ENCODE measurements around the gene RAB11FIP3.

The RAB11FIP3 gene

DNA sequence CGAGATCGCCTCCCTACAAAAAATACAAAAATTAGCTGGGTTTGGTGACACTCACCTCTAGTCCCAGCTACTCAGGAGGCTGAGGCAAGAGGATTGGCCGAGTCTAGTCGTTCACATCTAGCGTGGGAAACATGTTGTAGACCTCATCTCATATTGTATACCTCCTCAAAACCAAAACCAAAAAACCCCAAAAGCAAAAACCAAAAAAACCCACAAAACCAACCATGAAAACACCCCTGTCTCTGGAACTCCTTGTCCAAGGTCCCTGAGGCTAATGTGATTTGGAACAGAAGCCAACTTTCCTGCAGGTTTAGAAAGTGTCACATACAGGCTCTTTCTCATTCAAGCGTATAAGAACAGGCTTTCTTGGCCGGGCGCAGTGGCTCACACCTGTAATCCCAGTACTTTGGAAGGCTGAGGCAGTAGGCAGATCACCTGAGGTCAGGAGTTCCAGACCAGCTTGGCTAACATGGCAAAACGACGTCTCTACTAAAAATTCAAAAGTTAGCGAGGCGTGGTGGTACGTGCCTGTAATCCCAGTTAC lies 29.0 kb downstream of the RAB11FIP3 start:
- no peak overlapping the region for H3K27ac ChIP-seq
- TF ChIP-seq, protein P1, sequence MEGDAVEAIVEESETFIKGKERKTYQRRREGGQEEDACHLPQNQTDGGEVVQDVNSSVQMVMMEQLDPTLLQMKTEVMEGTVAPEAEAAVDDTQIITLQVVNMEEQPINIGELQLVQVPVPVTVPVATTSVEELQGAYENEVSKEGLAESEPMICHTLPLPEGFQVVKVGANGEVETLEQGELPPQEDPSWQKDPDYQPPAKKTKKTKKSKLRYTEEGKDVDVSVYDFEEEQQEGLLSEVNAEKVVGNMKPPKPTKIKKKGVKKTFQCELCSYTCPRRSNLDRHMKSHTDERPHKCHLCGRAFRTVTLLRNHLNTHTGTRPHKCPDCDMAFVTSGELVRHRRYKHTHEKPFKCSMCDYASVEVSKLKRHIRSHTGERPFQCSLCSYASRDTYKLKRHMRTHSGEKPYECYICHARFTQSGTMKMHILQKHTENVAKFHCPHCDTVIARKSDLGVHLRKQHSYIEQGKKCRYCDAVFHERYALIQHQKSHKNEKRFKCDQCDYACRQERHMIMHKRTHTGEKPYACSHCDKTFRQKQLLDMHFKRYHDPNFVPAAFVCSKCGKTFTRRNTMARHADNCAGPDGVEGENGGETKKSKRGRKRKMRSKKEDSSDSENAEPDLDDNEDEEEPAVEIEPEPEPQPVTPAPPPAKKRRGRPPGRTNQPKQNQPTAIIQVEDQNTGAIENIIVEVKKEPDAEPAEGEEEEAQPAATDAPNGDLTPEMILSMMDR (conservative IDR thresholded peaks at IDR 0.05) = no peak
- TF ChIP-seq ZFX (IDR thresholded peaks at IDR 0.05) = no peak

DNA sequence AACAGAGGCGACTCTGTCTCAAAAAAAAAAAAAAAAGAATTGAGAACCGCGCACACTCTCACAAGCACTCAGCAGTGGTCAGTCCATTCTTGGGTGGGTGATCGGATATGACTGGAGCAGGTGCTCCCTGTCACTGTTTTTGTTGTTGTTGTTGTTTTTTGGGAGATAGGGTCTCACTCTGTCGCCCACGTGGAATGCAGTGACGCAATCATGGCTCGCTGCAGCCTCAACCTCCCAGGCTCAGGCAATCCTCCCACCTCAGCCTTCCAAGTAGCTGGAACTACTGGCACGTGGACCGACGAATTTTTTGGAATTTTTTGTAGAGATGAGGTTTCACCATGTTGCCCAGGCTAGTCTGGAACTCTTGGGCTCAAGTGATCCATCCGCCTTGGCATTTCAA lies 30.0 kb downstream of the RAB11FIP3 start:
- TF ChIP-seq ZFX (IDR thresholded peaks at IDR 0.05) = no peak
- TF ChIP-seq, protein P1 (conservative IDR thresholded peaks at IDR 0.05) = no peak
- no peak overlapping the region for H3K27ac ChIP-seq

DNA sequence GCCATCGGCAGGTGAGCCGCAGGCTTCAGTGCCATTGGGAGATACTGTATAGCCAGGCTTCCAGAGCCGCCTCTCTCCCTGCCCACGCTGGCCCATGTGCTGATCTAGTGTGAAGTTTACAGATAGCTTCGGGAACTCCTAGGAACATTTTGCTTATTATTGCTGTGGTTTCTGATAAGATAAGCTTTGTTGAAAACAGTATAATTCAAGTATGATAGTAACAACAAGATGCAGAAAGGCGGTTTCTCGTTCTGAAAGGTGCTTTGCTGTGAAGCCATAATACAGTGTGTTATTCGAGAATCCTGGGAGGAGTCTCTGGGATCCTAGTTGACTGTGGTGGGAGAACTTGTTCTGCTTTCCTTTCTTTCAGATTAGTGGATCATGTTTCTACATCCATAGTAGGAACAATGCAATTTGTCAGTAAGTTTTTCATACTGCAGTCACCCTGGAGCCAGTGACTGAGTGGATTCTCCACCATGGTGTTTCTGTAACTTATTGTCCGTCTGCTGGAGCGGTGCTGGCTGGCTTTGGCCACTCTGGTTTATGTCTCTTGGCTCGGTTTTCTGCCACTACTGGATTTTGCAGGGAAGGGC lies 31.5 kb downstream of the RAB11FIP3 start:
- TF ChIP-seq ZFX (IDR thresholded peaks at IDR 0.05) = no peak
- TF ChIP-seq, protein P1 (conservative IDR thresholded peaks at IDR 0.05) = no peak
- H3K27ac ChIP-seq = peak overlapping the region; percentile 50

DNA sequence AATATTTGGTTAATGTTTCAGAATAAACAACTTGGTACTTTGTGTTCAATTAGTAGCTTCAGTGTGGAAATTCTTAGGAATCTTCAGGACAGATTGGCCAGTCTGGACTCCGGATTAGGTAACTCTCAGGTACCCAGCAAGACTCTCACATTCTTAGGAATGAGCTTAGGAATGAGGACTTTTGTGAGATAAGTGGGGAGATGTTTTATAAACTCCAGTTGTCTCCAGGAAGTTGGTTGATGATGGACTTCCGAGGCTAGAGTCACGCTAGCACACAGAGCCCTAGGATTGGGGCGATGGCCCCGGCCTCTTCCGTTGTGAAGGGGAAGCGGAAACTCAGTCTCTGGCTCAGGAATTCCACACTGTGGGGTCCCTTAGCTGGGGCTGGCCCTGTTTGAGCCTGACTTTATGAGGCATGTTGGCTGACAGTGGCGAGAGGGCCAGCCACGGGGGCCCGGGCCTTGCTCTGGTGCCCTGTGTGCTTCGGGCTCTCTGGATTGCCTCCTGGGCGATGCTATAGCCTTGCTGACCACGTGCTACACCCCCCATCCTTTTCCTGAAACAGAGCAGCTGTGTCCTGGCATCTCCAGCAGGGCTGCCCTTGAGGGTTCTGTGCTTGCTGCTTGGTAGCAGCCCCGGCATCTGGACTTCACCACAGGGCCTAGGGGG lies 32.4 kb downstream of the RAB11FIP3 start:
- peak overlapping the region; percentile 62 for H3K27ac ChIP-seq
- TF ChIP-seq ZFX (IDR thresholded peaks at IDR 0.05) = no peak
- TF ChIP-seq, protein P1 (conservative IDR thresholded peaks at IDR 0.05) = no peak

DNA sequence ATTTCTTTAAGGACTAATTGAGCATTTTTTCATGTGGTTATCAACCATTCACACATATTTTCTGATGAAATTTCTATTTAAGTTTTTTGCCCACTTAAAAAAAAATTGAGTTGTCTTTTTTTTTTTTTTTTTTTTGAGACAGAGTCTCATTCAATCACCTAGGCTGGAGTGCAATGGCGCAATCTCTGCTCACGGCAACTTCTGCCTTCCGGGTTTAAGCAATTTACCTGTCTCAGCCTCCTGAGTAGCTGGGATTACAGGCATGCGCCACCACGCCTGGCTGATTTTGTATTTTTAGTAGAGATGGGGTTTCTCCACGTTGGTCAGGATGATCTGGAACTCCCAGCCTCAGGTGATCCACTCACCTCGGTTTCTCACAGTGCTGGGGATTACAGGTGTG lies 34.3 kb downstream of the RAB11FIP3 start:
- TF ChIP-seq ZFX (IDR thresholded peaks at IDR 0.05) = no peak
- TF ChIP-seq, protein P1 (conservative IDR thresholded peaks at IDR 0.05) = no peak
- H3K27ac ChIP-seq = no peak overlapping the region

DNA sequence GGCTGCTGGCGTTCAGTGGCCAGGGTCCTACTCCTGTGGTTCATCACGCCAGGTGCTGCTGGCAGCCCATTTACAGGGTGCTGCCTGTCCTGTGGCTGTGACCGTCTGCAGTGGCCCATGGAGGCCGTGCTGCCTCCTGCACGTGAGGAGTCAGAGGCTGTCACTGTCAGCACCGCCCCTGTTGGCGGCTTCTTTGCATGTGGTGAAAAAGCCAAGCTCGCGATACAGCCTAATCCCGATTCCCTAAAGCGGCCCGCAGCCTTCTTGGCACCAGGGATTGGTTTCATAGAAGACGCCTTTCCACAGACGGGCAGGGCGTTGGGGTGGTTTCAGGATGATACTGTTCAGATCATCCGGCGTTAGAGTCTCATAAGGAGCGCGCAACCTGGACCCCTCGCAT lies 35.3 kb downstream of the RAB11FIP3 start:
- no peak for TF ChIP-seq ZFX (IDR thresholded peaks at IDR 0.05)
- H3K27ac ChIP-seq = no peak overlapping the region

DNA sequence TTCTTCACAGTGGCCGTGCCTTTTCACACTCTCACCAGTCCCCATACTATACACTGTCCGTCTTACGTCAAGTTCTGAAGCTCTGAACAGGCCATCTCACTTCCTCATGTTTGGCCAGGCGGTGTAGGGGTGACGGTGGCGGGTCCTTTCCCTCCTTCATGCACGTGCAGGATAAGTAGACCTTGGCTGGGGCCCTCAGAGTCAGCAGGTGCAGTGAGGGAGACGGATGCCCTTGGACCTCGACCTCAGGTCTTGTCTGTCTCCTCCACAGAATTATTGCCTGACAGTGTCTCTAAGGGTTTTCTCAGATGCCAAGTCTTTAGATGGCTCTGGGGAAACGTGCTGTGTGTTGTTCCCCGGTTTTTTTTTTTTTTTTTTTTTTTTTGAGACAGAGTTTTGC lies 37.6 kb downstream of the RAB11FIP3 start:
- TF ChIP-seq, protein P1 (conservative IDR thresholded peaks at IDR 0.05) = no peak
- TF ChIP-seq ZFX (IDR thresholded peaks at IDR 0.05) = no peak

More for the DNA sequence above, 37.6 kb downstream of the RAB11FIP3 start:
- H3K27ac ChIP-seq = no peak overlapping the region

Measured in C4-2B (cell line).